ENCODE measurements around the gene SEPTIN2. TPM values are rescaled to one million over a fixed set of nuclear protein-coding genes. Genes with fewer than 3 reads are reported as not detected.
A peak's percentile ranks its signal among the peaks of the same experiment; 100 is the strongest.

Gene SEPTIN2
- total and polyA plus RNA-seq, 2 donors (not counting 3 experiments of a cell fraction or from before 2014, with no cell fraction given) = 427 to 512 TPM

- Histone ChIP-seq H3K9me3 (replicated peaks; ENCODE audit: control insufficient read depth, insufficient read depth, low read length) (no peaks in the 10 kb centered on the region), H4K20me1 (replicated peaks; ENCODE audit: control insufficient read depth, extremely low read depth, insufficient read depth, low read length) (peaks cover 9% of the 10 kb centered on the region), H3K4me1 (ENCODE audit: control insufficient read depth, extremely low read depth, insufficient read depth, low read length) (peaks cover 51% of the 10 kb centered on the region), H3K27me3 (ENCODE audit: control insufficient read depth in 2 of 2, insufficient read depth in 2 of 2, low read length in 2 of 2) (no peaks in the 10 kb centered on the region), H3K9ac (replicated peaks; ENCODE audit: extremely low read depth, insufficient read depth, low read length) (peak overlapping the region; percentile 77), H3K36me3 (ENCODE audit: control insufficient read depth in 2 of 2, extremely low read depth in 1 of 2, insufficient read depth in 2 of 2, low read length in 2 of 2) (no peaks in the 10 kb centered on the region), H2AFZ (ENCODE audit: low read depth, low read length) (no peak overlapping the region), H3K4me3 (replicated peaks in 1 of 3; ENCODE audit: insufficient read depth in 1 of 3, low read depth in 1 of 3, low read length in 3 of 3) (peak overlapping the region; percentile 35 to 93 (median 92)), H3K79me2 (ENCODE audit: control insufficient read depth, insufficient read depth, low read length) (peaks cover 89% of the 10 kb centered on the region), H3K9me1 (replicated peaks; ENCODE audit: control insufficient read depth, extremely low read depth, insufficient read depth, low read length) (no peaks in the 10 kb centered on the region), H3K27ac (ENCODE audit: insufficient read depth, low read depth, low read length) (peak overlapping the region; percentile 36), H3K4me2 (ENCODE audit: insufficient read depth, low read length) (peak overlapping the region; percentile 96)
- intact Hi-C loops (cut with micrococcal nuclease) (loop anchor here (5.0 to 10.0 kb wide), 3 partner anchors 385 to 755 kb away; partner anchors contain the start of genes DUSP28 and ING5), dilution Hi-C loops (cut with MboI; ENCODE audit: extremely low pct_ligation_motif_present, low sequenced_read_pairs) (no loop called here)
- POLR2A ChIA-PET = no interaction called here
- TSS peak; percentile 34 for BruUV-seq (replicated peaks)
- FAIRE-seq (no peak), DNase-seq (ENCODE audit: low read depth, low spot score) (no peak)
- TF ChIP-seq MYC (IDR thresholded peaks at IDR 0.05; ENCODE audit: low read depth, low read length) (no peak), POLR2A (IDR thresholded peaks at IDR 0.05; ENCODE audit: low read depth, low read length) (no peak), EZH2 (IDR thresholded peaks at IDR 0.05; ENCODE audit: borderline replicate concordance, low read depth, low read length, severe bottlenecking) (no peak)
- CTCF ChIA-PET = interaction anchor here (0.6 to 1.8 kb wide), 2 partner anchors 24 to 42 kb away, joined by 3 to 4 read pairs; no protein-coding TSS in a partner anchor
Measured at GRCh38 chr2:241316825-241317224, 1.1 kb downstream of the SEPTIN2 start.

DNA sequence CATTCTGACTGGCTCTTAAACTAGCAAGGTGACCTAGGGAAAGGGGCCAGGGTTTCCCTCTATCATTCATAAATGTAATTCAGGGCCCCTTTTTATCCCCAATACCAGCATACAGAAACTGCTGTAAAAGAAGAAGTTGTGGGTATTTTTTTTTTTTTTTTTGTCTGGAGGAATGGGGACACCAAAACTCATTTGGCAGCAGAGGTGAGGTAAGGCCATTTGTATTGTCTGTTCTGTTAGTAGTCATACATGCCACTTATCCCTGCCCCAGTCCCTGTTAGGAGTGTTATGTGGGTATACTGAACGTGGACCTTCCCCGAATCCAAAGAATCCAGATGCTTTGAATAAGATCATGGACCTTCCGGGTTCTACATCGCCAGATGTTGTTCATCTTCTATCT is 1.7 kb downstream of the SEPTIN2 start:
- H3K79me2 ChIP-seq (ENCODE audit: control insufficient read depth, insufficient read depth, low read length) = peaks cover 89% of the 10 kb centered on the region
- H3K4me1 ChIP-seq (ENCODE audit: control insufficient read depth, extremely low read depth, insufficient read depth, low read length) = peaks cover 56% of the 10 kb centered on the region
- H2AFZ ChIP-seq (ENCODE audit: low read depth, low read length) = no peak overlapping the region
- peak overlapping the region; percentile 35 to 93 (median 92) for H3K4me3 ChIP-seq (replicated peaks in 1 of 3; ENCODE audit: insufficient read depth in 1 of 3, low read depth in 1 of 3, low read length in 3 of 3)
- H3K4me2 ChIP-seq (ENCODE audit: insufficient read depth, low read length) = peak overlapping the region; percentile 96
- ChIA-PET POLR2A (no interaction called here), CTCF (interaction anchor here (1.8 kb wide), 1 partner anchor 42 kb away, joined by 4 read pairs; no protein-coding TSS in a partner anchor)
- H3K9ac ChIP-seq (replicated peaks; ENCODE audit: extremely low read depth, insufficient read depth, low read length) = peak overlapping the region; percentile 77
- dilution Hi-C loops (cut with MboI; ENCODE audit: extremely low pct_ligation_motif_present, low sequenced_read_pairs) (no loop called here), intact Hi-C loops (cut with micrococcal nuclease) (loop anchor here (5.0 to 10.0 kb wide), 3 partner anchors 385 to 755 kb away; partner anchors contain the start of genes DUSP28 and ING5)
- H3K27ac ChIP-seq (ENCODE audit: insufficient read depth, low read depth, low read length) = peak overlapping the region; percentile 36
- H3K27me3 ChIP-seq (ENCODE audit: control insufficient read depth in 2 of 2, insufficient read depth in 2 of 2, low read length in 2 of 2) = no peaks in the 10 kb centered on the region
- FAIRE-seq = no peak
- no TSS peak for BruUV-seq (replicated peaks)
- H4K20me1 ChIP-seq (replicated peaks; ENCODE audit: control insufficient read depth, extremely low read depth, insufficient read depth, low read length) = peaks cover 10% of the 10 kb centered on the region
- H3K36me3 ChIP-seq (ENCODE audit: control insufficient read depth in 2 of 2, extremely low read depth in 1 of 2, insufficient read depth in 2 of 2, low read length in 2 of 2) = no peaks in the 10 kb centered on the region
- no peak for TF ChIP-seq POLR2A (IDR thresholded peaks at IDR 0.05; ENCODE audit: low read depth, low read length)
- TF ChIP-seq, protein P1, sequence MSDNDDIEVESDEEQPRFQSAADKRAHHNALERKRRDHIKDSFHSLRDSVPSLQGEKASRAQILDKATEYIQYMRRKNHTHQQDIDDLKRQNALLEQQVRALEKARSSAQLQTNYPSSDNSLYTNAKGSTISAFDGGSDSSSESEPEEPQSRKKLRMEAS (IDR thresholded peaks at IDR 0.05; ENCODE audit: insufficient read depth, insufficient read length) = no peak
- no peak for TF ChIP-seq MYC (IDR thresholded peaks at IDR 0.05; ENCODE audit: low read depth, low read length)
- TF ChIP-seq GATA2 (IDR thresholded peaks at IDR 0.05; ENCODE audit: insufficient read depth, insufficient read length, low read depth, low read length) = no peak
- TF ChIP-seq EZH2 (IDR thresholded peaks at IDR 0.05; ENCODE audit: borderline replicate concordance, low read depth, low read length, severe bottlenecking) = no peak
- TF ChIP-seq POLR2AphosphoS5 (IDR thresholded peaks at IDR 0.05; ENCODE audit: insufficient read depth, low read depth, low read length) = no peak
- TF ChIP-seq CTCF (IDR thresholded peaks at IDR 0.05; ENCODE audit: extremely low read depth in 1 of 2, insufficient read depth in 1 of 2, low read depth in 1 of 2, low read length in 2 of 2) = no peak
- no peak for TF ChIP-seq FOS (IDR thresholded peaks at IDR 0.05; ENCODE audit: borderline replicate concordance, insufficient read depth, low read length)
- no peak for TF ChIP-seq JUN (IDR thresholded peaks at IDR 0.05; ENCODE audit: borderline replicate concordance, insufficient read depth, insufficient read length, low read depth)
- DNase-seq (ENCODE audit: low read depth, low spot score) = no peak
- no peaks in the 10 kb centered on the region for H3K9me3 ChIP-seq (replicated peaks; ENCODE audit: control insufficient read depth, insufficient read depth, low read length)
- no peaks in the 10 kb centered on the region for H3K9me1 ChIP-seq (replicated peaks; ENCODE audit: control insufficient read depth, extremely low read depth, insufficient read depth, low read length)
